Fibroblast of mammary gland (primary cell): ENCODE measurements around the gene RAB6C.
"Not testable (repeated sequence)": the region's sequence is repeated elsewhere in the genome, so short reads cannot be mapped to it uniquely, and the experiment has no call there.

Experiments
- DNase-seq: peaks from one replicate; pipeline ENCODE4 v3.0.0-alpha.2; 2010; ENCODE audit warnings: low read depth
- H3K4me3 ChIP-seq: 2 replicates; pipeline ENCODE4 v1.5.1; 2011; ENCODE audit warnings: low read depth, mild to moderate bottlenecking, low read length, moderate library complexity; ENCODE audit not compliant: control insufficient read depth
- TF ChIP-seq, protein P1 (sequence below): conservative IDR thresholded peaks from 2 replicates; pipeline ENCODE4 v1.5.1; 2011; ENCODE audit warnings: low read depth, low read length, inconsistent platforms; ENCODE audit not compliant: control insufficient read depth, insufficient read depth

The RAB6C gene

DNA sequence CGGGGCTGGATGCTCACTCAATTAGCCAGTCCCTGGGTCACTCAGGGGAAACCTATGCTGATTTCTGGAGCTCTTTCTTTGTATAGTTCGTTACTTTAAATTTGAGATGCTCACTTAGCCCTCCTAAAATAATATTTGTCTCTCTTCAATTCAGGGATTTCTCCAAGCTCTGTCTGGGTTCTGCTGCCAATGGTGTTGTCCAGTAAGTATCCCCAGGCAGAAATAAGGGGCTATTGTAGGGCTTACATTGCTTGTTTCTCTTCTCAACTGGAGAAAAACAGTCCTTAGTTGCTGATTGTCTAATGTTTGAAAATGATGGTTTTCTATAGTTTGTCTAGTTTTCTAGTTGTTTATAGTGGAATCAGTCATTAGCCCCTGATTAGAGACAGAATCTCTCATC is 5.0 kb downstream of the RAB6C start:
- no peak for DNase-seq
- TF ChIP-seq, protein P1, sequence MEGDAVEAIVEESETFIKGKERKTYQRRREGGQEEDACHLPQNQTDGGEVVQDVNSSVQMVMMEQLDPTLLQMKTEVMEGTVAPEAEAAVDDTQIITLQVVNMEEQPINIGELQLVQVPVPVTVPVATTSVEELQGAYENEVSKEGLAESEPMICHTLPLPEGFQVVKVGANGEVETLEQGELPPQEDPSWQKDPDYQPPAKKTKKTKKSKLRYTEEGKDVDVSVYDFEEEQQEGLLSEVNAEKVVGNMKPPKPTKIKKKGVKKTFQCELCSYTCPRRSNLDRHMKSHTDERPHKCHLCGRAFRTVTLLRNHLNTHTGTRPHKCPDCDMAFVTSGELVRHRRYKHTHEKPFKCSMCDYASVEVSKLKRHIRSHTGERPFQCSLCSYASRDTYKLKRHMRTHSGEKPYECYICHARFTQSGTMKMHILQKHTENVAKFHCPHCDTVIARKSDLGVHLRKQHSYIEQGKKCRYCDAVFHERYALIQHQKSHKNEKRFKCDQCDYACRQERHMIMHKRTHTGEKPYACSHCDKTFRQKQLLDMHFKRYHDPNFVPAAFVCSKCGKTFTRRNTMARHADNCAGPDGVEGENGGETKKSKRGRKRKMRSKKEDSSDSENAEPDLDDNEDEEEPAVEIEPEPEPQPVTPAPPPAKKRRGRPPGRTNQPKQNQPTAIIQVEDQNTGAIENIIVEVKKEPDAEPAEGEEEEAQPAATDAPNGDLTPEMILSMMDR = no peak
- no peak overlapping the region for H3K4me3 ChIP-seq

- H3K4me3 ChIP-seq, DNase-seq: not testable (repeated sequence)
Observed at GRCh38 chr2:129992415-129993006, 13.0 kb downstream of the RAB6C start.

GRCh38 chr2:129993151-129993550 is 13.7 kb downstream of the RAB6C start:
- not testable (repeated sequence) for DNase-seq, H3K4me3 ChIP-seq

DNA sequence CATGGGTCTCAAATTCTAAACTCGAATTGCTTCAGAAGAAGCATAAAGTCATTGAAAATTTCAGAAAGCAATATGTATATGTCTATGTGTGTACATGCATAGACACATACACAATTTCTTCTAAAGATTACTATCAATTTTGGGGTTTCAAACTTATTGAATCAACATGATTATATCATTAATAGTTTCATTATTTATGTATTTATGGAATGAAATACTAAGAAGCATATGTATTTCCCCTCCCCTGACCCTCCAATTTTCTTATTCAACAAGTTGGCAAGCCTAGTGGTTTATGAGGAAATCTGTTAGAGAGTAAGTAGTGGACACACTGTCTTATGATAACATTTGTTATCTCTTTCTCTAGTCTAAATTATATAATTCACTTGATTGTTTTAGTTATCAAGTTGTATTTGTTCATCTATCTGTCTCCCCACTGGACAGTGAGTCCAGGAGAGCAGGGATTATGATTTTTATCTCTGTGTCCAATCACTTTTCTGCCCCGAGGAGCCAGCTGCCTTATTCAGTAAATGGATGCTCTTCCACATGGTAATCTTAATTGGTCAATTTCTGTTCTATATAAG is 17.3 kb downstream of the RAB6C start:
- DNase-seq, H3K4me3 ChIP-seq: not testable (repeated sequence)

- not testable (repeated sequence) for DNase-seq, H3K4me3 ChIP-seq
Observed at GRCh38 chr2:129998771-129999170, 19.3 kb downstream of the RAB6C start.

DNA sequence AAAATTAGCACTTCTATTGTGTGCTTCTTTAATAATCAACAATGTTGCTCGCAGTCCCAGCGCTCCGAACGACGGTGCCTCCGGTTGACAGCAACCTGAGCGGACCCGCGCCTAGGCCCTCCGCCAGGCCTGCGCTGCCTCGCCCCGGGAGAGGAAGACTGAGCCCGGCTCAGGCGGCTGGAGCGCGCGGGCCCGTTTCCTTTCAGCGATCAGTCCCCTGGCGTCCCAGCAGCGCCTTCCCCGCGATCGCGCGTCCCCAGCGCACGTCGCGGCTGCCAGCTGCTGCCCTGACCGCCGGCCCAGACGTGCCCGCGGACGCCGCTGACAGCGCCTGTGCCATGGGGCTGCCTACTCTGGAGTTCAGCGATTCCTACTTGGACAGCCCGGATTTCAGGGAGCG is 26.4 kb downstream of the RAB6C start:
- DNase-seq, H3K4me3 ChIP-seq: not testable (repeated sequence)

GRCh38 chr2:130016701-130017100 is 37.2 kb downstream of the RAB6C start:
- H3K4me3 ChIP-seq, DNase-seq: not testable (repeated sequence)

- no peak for DNase-seq
- TF ChIP-seq, protein P1 = no peak
- H3K4me3 ChIP-seq = no peak overlapping the region
Observed at GRCh38 chr2:130019402-130019801, 39.9 kb downstream of the RAB6C start.

GRCh38 chr2:130020069-130020468 is 40.6 kb downstream of the RAB6C start:
- DNase-seq, H3K4me3 ChIP-seq: not testable (repeated sequence)

DNA sequence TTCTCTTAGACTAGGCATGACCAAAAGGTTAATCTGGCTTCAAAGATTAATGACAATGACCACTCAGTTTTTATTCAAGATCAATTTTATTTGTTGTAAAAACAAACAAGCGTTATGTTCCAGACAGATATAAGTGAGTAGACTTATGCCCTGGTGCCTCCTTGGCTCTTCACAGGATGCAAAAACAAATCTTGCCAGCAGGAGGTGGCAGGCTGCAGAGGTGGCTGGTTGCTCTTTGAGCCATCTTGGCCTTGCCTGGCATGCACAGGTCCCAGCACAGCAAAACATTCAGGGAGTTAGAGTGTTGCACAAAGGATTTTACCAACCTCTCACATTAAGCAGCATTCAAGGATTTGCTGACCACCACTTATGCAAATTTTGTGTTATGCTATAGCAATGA is 46.5 kb downstream of the RAB6C start:
- not testable (repeated sequence) for H3K4me3 ChIP-seq, DNase-seq
